CD4-positive, alpha-beta T cell treated with Interleukin-15 for 4 hours (primary cell): Measurements from ENCODE around the gene TTLL9.

ENCODE experiments used
- DNase-seq: peaks from one replicate; pipeline ENCODE4 v3.0.0-alpha.2; 2020; ENCODE audit warnings: low spot score

Gene TTLL9

GRCh38 chr20:31949877-31950646, 79.6 kb downstream of the TTLL9 start:
- DNase-seq = no peak

- no peak for DNase-seq
Measured at GRCh38 chr20:31951203-31951529, 80.7 kb downstream of the TTLL9 start.

GRCh38 chr20:31951530-31952453, 81.4 kb downstream of the TTLL9 start, which contains the start of gene PDRG1:
Gene PDRG1 (minus strand): TSS chr20:31952046. CDS start chr20:31951961, 85 bp downstream.
- DNase-seq = peak; percentile 96

GRCh38 chr20:31953556-31954148, 83.2 kb downstream of the TTLL9 start:
- no peak for DNase-seq

- DNase-seq = no peak
Measured at GRCh38 chr20:31954500-31954899, 84.1 kb downstream of the TTLL9 start.

GRCh38 chr20:31956556-31957526, 86.4 kb downstream of the TTLL9 start:
- no peak for DNase-seq

- no peak for DNase-seq
Measured at GRCh38 chr20:31962761-31963160, 92.3 kb downstream of the TTLL9 start.

- no peak for DNase-seq
Measured at GRCh38 chr20:31963889-31964288, 93.5 kb downstream of the TTLL9 start.

- DNase-seq = no peak
Measured at GRCh38 chr20:31966991-31967655, 96.7 kb downstream of the TTLL9 start.

GRCh38 chr20:31967830-31968249, 97.4 kb downstream of the TTLL9 start, which contains the start of gene XKR7:
Gene XKR7 (plus strand): TSS chr20:31968151. CDS start chr20:31968176, 25 bp downstream.
- DNase-seq = no peak

GRCh38 chr20:31968291-31969126, 98.1 kb downstream of the TTLL9 start:
- peak; percentile 76 for DNase-seq

GRCh38 chr20:31969991-31970390, 99.6 kb downstream of the TTLL9 start:
- DNase-seq = no peak

- DNase-seq = no peak
Measured at GRCh38 chr20:31972471-31973021, 102.1 kb downstream of the TTLL9 start.

- DNase-seq = no peak
Measured at GRCh38 chr20:31974296-31974695, 103.9 kb downstream of the TTLL9 start.

- no peak for DNase-seq
Measured at GRCh38 chr20:31974951-31975487, 104.6 kb downstream of the TTLL9 start.

- no peak for DNase-seq
Measured at GRCh38 chr20:31975874-31976273, 105.4 kb downstream of the TTLL9 start.

- DNase-seq = no peak
Measured at GRCh38 chr20:31977080-31977479, 106.6 kb downstream of the TTLL9 start.

GRCh38 chr20:31979713-31980426, 109.4 kb downstream of the TTLL9 start:
- DNase-seq = no peak

- no peak for DNase-seq
Measured at GRCh38 chr20:31981784-31982183, 111.3 kb downstream of the TTLL9 start.
